H1 (cell line): ENCODE results near the gene ABTB1. TPM values are rescaled to one million over a fixed set of nuclear protein-coding genes. Genes with fewer than 3 reads are reported as not detected.

Experiments
- ASH2L ChIP-seq: fragments of 200-600, 300-600 bp; sonication (generic); IDR thresholded peaks from one replicate; pipeline ENCODE4 v1.7.1; 2017; ENCODE audit warnings: low read length
- POU5F1 ChIP-seq: IDR thresholded peaks from 2 replicates; pipeline ENCODE4 v1.6.1; 2011; ENCODE audit warnings: low read depth, mild to moderate bottlenecking, low read length, moderate library complexity
- polyA plus RNA-seq, 7 experiments: library from polyadenylated mRNA; depleted of rRNA in 3 of 7; stranded (reverse) in 5 of 7; unstranded in 2 of 7; fragments of >200 nt in 5 of 7; fragments of 200-250 nt in 2 of 7; gene quantifications; 1 replicate in 5 of 7; 2 replicates in 1 of 7; 4 replicates in 1 of 7; pipeline versions ENCODE4 v1.2.1 to v1.2.3, GENCODE V29; 2011 to 2013; ENCODE audit warnings: missing spikeins in 2 of 7, mixed read lengths in 2 of 7
- total RNA-seq: library from RNA; stranded (reverse); fragmentation: NEBNext Ultra II Directional; extraction: Animal tissue kit (Norgen Biotek cat#: 25700); gene quantifications from 2 replicates; pipeline ENCODE4 v1.2.1, GENCODE V29; 2021
- TF ChIP-seq, protein P1 (sequence below): fragments of 300-600 bp; sonication (generic); IDR thresholded peaks from 2 replicates; pipeline ENCODE4 v1.7.1; 2012; ENCODE audit warnings: low read length, moderate library complexity, mild to moderate bottlenecking, inconsistent platforms; ENCODE audit not compliant: insufficient replicate concordance

The ABTB1 gene
- total and polyA plus RNA-seq, 2 of the 8 experiments (the other 6 are each of a cell fraction or from before 2014, with no cell fraction given), result 7.1 to 9.4 TPM

DNA sequence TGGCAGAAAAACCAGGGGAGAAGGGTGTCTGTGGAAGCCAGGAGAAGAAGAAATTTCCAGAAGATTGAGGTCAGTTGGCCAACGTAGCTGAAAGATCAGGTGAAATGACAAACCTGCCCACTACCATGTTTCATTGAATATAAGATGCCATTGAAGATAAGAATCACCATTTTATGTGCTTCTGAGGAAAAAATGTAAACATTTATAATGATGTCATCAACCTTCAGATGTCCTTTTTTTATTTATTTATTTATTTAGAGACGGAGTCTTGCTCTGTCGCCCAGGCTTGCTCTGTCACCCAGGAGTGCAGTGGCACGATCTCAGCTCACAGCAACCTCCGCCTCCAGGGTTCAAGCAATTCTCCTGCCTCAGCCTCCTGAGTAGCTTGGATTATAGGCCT is 48.7 kb upstream of the ABTB1 start (continued):
- TF ChIP-seq, protein P1, sequence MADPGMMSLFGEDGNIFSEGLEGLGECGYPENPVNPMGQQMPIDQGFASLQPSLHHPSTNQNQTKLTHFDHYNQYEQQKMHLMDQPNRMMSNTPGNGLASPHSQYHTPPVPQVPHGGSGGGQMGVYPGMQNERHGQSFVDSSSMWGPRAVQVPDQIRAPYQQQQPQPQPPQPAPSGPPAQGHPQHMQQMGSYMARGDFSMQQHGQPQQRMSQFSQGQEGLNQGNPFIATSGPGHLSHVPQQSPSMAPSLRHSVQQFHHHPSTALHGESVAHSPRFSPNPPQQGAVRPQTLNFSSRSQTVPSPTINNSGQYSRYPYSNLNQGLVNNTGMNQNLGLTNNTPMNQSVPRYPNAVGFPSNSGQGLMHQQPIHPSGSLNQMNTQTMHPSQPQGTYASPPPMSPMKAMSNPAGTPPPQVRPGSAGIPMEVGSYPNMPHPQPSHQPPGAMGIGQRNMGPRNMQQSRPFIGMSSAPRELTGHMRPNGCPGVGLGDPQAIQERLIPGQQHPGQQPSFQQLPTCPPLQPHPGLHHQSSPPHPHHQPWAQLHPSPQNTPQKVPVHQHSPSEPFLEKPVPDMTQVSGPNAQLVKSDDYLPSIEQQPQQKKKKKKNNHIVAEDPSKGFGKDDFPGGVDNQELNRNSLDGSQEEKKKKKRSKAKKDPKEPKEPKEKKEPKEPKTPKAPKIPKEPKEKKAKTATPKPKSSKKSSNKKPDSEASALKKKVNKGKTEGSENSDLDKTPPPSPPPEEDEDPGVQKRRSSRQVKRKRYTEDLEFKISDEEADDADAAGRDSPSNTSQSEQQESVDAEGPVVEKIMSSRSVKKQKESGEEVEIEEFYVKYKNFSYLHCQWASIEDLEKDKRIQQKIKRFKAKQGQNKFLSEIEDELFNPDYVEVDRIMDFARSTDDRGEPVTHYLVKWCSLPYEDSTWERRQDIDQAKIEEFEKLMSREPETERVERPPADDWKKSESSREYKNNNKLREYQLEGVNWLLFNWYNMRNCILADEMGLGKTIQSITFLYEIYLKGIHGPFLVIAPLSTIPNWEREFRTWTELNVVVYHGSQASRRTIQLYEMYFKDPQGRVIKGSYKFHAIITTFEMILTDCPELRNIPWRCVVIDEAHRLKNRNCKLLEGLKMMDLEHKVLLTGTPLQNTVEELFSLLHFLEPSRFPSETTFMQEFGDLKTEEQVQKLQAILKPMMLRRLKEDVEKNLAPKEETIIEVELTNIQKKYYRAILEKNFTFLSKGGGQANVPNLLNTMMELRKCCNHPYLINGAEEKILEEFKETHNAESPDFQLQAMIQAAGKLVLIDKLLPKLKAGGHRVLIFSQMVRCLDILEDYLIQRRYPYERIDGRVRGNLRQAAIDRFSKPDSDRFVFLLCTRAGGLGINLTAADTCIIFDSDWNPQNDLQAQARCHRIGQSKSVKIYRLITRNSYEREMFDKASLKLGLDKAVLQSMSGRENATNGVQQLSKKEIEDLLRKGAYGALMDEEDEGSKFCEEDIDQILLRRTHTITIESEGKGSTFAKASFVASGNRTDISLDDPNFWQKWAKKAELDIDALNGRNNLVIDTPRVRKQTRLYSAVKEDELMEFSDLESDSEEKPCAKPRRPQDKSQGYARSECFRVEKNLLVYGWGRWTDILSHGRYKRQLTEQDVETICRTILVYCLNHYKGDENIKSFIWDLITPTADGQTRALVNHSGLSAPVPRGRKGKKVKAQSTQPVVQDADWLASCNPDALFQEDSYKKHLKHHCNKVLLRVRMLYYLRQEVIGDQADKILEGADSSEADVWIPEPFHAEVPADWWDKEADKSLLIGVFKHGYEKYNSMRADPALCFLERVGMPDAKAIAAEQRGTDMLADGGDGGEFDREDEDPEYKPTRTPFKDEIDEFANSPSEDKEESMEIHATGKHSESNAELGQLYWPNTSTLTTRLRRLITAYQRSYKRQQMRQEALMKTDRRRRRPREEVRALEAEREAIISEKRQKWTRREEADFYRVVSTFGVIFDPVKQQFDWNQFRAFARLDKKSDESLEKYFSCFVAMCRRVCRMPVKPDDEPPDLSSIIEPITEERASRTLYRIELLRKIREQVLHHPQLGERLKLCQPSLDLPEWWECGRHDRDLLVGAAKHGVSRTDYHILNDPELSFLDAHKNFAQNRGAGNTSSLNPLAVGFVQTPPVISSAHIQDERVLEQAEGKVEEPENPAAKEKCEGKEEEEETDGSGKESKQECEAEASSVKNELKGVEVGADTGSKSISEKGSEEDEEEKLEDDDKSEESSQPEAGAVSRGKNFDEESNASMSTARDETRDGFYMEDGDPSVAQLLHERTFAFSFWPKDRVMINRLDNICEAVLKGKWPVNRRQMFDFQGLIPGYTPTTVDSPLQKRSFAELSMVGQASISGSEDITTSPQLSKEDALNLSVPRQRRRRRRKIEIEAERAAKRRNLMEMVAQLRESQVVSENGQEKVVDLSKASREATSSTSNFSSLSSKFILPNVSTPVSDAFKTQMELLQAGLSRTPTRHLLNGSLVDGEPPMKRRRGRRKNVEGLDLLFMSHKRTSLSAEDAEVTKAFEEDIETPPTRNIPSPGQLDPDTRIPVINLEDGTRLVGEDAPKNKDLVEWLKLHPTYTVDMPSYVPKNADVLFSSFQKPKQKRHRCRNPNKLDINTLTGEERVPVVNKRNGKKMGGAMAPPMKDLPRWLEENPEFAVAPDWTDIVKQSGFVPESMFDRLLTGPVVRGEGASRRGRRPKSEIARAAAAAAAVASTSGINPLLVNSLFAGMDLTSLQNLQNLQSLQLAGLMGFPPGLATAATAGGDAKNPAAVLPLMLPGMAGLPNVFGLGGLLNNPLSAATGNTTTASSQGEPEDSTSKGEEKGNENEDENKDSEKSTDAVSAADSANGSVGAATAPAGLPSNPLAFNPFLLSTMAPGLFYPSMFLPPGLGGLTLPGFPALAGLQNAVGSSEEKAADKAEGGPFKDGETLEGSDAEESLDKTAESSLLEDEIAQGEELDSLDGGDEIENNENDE, result no peak
- no peak for TF ChIP-seq POU5F1
- no peak for TF ChIP-seq ASH2L
